Activated CD8-positive, alpha-beta T cell treated with anti-CD3 and anti-CD28 coated beads, Interleukin-2, amount 10 ng/mL, durations not matched to agents 7 days and 5 days (primary cell): Measurements from ENCODE around the gene ARHGEF26. TPM values are rescaled to one million over a fixed set of nuclear protein-coding genes. Genes with fewer than 3 reads are reported as not detected.

ENCODE experiments used
- ATAC-seq: fragments of 150-1000 bp; cut with Tn5 transposase; one replicate; pipeline ENCODE4 v1.10.0; 2021; ENCODE audit warnings: moderate library complexity
- CTCF ChIA-PET: fragments of 350-600 bp; sonication (Branson Sonifier 250); formaldehyde crosslinking; loops from one replicate; lab custom pipeline; 2021; ENCODE audit warnings: antibody characterized with exemption; lab: Charles Lee
- POLR2A ChIA-PET: fragments of 350-600 bp; sonication (Branson Sonifier 250); formaldehyde crosslinking; loops from one replicate; lab custom pipeline; 2021; ENCODE audit warnings: antibody characterized with exemption; lab: Charles Lee
- DNase-seq: peaks from one replicate; pipeline ENCODE4 v3.0.0-alpha.2; 2020
- H3K27ac Mint-ChIP-seq: one replicate; pipeline ENCODE4 v1.8.0; 2021; ENCODE audit warnings: mild to moderate bottlenecking, mixed read lengths
- H3K27me3 Mint-ChIP-seq: one replicate; pipeline ENCODE4 v1.8.0; 2021; ENCODE audit warnings: low read depth, mixed read lengths
- H3K36me3 Mint-ChIP-seq: one replicate; pipeline ENCODE4 v1.8.0; 2021; ENCODE audit warnings: low read depth, mixed read lengths
- H3K4me1 Mint-ChIP-seq: one replicate; pipeline ENCODE4 v1.8.0; 2021; ENCODE audit warnings: low read depth, mixed read lengths
- H3K4me3 Mint-ChIP-seq: one replicate; pipeline ENCODE4 v1.8.0; 2021; ENCODE audit warnings: mild to moderate bottlenecking, mixed read lengths
- H3K9me3 Mint-ChIP-seq: one replicate; pipeline ENCODE4 v1.8.0; 2022; ENCODE audit warnings: mixed read lengths; ENCODE audit not compliant: insufficient read depth
- total RNA-seq, 2 experiments: library from RNA; stranded (reverse); gene quantifications; one replicate each; pipeline ENCODE4 v1.2.3, GENCODE V29; 2021

Gene ARHGEF26
- total RNA-seq, 2 experiments from 2014 or later, result 0.08 TPM; not detected in 1

GRCh38 chr3:154121701-154122551 is 736 bp downstream of the ARHGEF26 start:
- no peaks in the 10 kb centered on the region for H3K9me3 Mint-ChIP-seq
- no peak overlapping the region for H3K27ac Mint-ChIP-seq
- POLR2A ChIA-PET, result no interaction called here
- H3K4me3 Mint-ChIP-seq, result peak overlapping the region; percentile 73
- no peaks in the 10 kb centered on the region for H3K36me3 Mint-ChIP-seq
- peaks cover 68% of the 10 kb centered on the region for H3K27me3 Mint-ChIP-seq
- DNase-seq, result peak; percentile 26
- ATAC-seq, result peak; percentile 64
- CTCF ChIA-PET, result interaction anchor here (1.1 kb wide), 1 partner anchor 13 kb away, joined by 3 read pairs; no protein-coding TSS in a partner anchor
- peaks cover 15% of the 10 kb centered on the region for H3K4me1 Mint-ChIP-seq

- Mint-ChIP-seq H3K27me3 (peaks cover 63% of the 10 kb centered on the region), H3K9me3 (no peaks in the 10 kb centered on the region), H3K4me1 (peaks cover 15% of the 10 kb centered on the region), H3K36me3 (no peaks in the 10 kb centered on the region), H3K4me3 (peak overlapping the region; percentile 27), H3K27ac (no peak overlapping the region)
- no peak for ATAC-seq
- POLR2A ChIA-PET, result no interaction called here
- DNase-seq, result no peak
- CTCF ChIA-PET, result no interaction called here
These were observed 1.3 kb downstream of the ARHGEF26 start for GRCh38 chr3:154122552-154122911.

- DNase-seq (no peak), ATAC-seq (no peak)
- H3K27me3 Mint-ChIP-seq, result peaks cover 60% of the 10 kb centered on the region
- ChIA-PET CTCF (interaction anchor here (1.4 kb wide), 1 partner anchor 15 kb away, joined by 3 read pairs; no protein-coding TSS in a partner anchor), POLR2A (no interaction called here)
- H3K36me3 Mint-ChIP-seq, result no peaks in the 10 kb centered on the region
- H3K4me3 Mint-ChIP-seq, result peak overlapping the region; percentile 27
- H3K27ac Mint-ChIP-seq, result no peak overlapping the region
- H3K9me3 Mint-ChIP-seq, result no peaks in the 10 kb centered on the region
- peaks cover 15% of the 10 kb centered on the region for H3K4me1 Mint-ChIP-seq
These were observed 1.8 kb downstream of the ARHGEF26 start for GRCh38 chr3:154122912-154123559.

GRCh38 chr3:154123906-154124305 is 2.7 kb downstream of the ARHGEF26 start:
- ATAC-seq (no peak), DNase-seq (no peak)
- no peak overlapping the region for H3K4me3 Mint-ChIP-seq
- peaks cover 56% of the 10 kb centered on the region for H3K27me3 Mint-ChIP-seq
- H3K27ac Mint-ChIP-seq, result no peak overlapping the region
- no peaks in the 10 kb centered on the region for H3K36me3 Mint-ChIP-seq
- POLR2A ChIA-PET, result no interaction called here
- no peaks in the 10 kb centered on the region for H3K9me3 Mint-ChIP-seq
- H3K4me1 Mint-ChIP-seq, result peaks cover 15% of the 10 kb centered on the region
- CTCF ChIA-PET, result interaction anchor here (1.4 kb wide), 1 partner anchor 14 kb away, joined by 3 read pairs; no protein-coding TSS in a partner anchor

- no peaks in the 10 kb centered on the region for H3K9me3 Mint-ChIP-seq
- no peak for DNase-seq
- H3K4me3 Mint-ChIP-seq, result no peak overlapping the region
- ATAC-seq, result no peak
- H3K27ac Mint-ChIP-seq, result no peak overlapping the region
- H3K27me3 Mint-ChIP-seq, result peaks cover 45% of the 10 kb centered on the region
- POLR2A ChIA-PET, result no interaction called here
- CTCF ChIA-PET, result interaction anchor here (0.6 kb wide), 1 partner anchor 680 kb away, joined by 3 read pairs; no protein-coding TSS in a partner anchor
- H3K4me1 Mint-ChIP-seq, result peaks cover 15% of the 10 kb centered on the region
- H3K36me3 Mint-ChIP-seq, result no peaks in the 10 kb centered on the region
These were observed 4.3 kb downstream of the ARHGEF26 start for GRCh38 chr3:154125378-154126030.

GRCh38 chr3:154126651-154127050 is 5.5 kb downstream of the ARHGEF26 start:
- Mint-ChIP-seq H3K9me3 (no peaks in the 10 kb centered on the region), H3K27me3 (peaks cover 37% of the 10 kb centered on the region), H3K27ac (no peak overlapping the region), H3K4me1 (peaks cover 5% of the 10 kb centered on the region), H3K4me3 (no peak overlapping the region), H3K36me3 (no peaks in the 10 kb centered on the region)
- ATAC-seq (no peak), DNase-seq (no peak)
- ChIA-PET POLR2A (no interaction called here), CTCF (no interaction called here)

- no peak for ATAC-seq
- peaks cover 15% of the 10 kb centered on the region for H3K27me3 Mint-ChIP-seq
- H3K36me3 Mint-ChIP-seq, result no peaks in the 10 kb centered on the region
- no peaks in the 10 kb centered on the region for H3K4me1 Mint-ChIP-seq
- ChIA-PET CTCF (no interaction called here), POLR2A (no interaction called here)
- no peaks in the 10 kb centered on the region for H3K9me3 Mint-ChIP-seq
- no peak overlapping the region for H3K4me3 Mint-ChIP-seq
- no peak overlapping the region for H3K27ac Mint-ChIP-seq
- DNase-seq, result no peak
These were observed 8.4 kb downstream of the ARHGEF26 start for GRCh38 chr3:154129625-154130024.

- POLR2A ChIA-PET, result no interaction called here
- no peak overlapping the region for H3K27ac Mint-ChIP-seq
- ATAC-seq (no peak), DNase-seq (no peak)
- no peak overlapping the region for H3K4me3 Mint-ChIP-seq
- H3K4me1 Mint-ChIP-seq, result no peaks in the 10 kb centered on the region
- CTCF ChIA-PET, result no interaction called here
- no peaks in the 10 kb centered on the region for H3K9me3 Mint-ChIP-seq
- H3K36me3 Mint-ChIP-seq, result no peaks in the 10 kb centered on the region
- peaks cover 14% of the 10 kb centered on the region for H3K27me3 Mint-ChIP-seq
These were observed 9.3 kb downstream of the ARHGEF26 start for GRCh38 chr3:154130540-154130939.

- no peaks in the 10 kb centered on the region for H3K36me3 Mint-ChIP-seq
These were observed 10.6 kb downstream of the ARHGEF26 start for GRCh38 chr3:154131830-154132229.

GRCh38 chr3:154132777-154133375 is 11.7 kb downstream of the ARHGEF26 start:
- Mint-ChIP-seq H3K36me3 (no peaks in the 10 kb centered on the region), H3K4me3 (no peak overlapping the region), H3K4me1 (no peaks in the 10 kb centered on the region), H3K27ac (no peak overlapping the region), H3K27me3 (peaks cover 11% of the 10 kb centered on the region), H3K9me3 (no peaks in the 10 kb centered on the region)
- no peak for DNase-seq
- ATAC-seq, result no peak
- POLR2A ChIA-PET, result no interaction called here
- CTCF ChIA-PET, result no interaction called here

More at GRCh38 chr3:154131830-154132229, 10.6 kb downstream of the ARHGEF26 start:
- no peak for DNase-seq
- Mint-ChIP-seq H3K27ac (no peak overlapping the region), H3K4me1 (no peaks in the 10 kb centered on the region), H3K4me3 (no peak overlapping the region), H3K27me3 (peaks cover 11% of the 10 kb centered on the region), H3K9me3 (no peaks in the 10 kb centered on the region)
- ChIA-PET CTCF (no interaction called here), POLR2A (no interaction called here)
- no peak for ATAC-seq

- Mint-ChIP-seq H3K36me3 (no peaks in the 10 kb centered on the region), H3K4me3 (no peak overlapping the region), H3K27ac (no peak overlapping the region), H3K4me1 (no peaks in the 10 kb centered on the region), H3K9me3 (no peaks in the 10 kb centered on the region), H3K27me3 (peaks cover 17% of the 10 kb centered on the region)
- CTCF ChIA-PET, result no interaction called here
- DNase-seq (no peak), ATAC-seq (no peak)
- POLR2A ChIA-PET, result no interaction called here
These were observed 14.5 kb downstream of the ARHGEF26 start for GRCh38 chr3:154135511-154136173.
